Thyroid gland (tissue), 4 donors: ENCODE results near the gene CDH4.

ENCODE experiments used
- POLR2A ChIP-seq, 2 donors: fragments of 450-650 bp; IDR thresholded peaks; one replicate each; pipeline ENCODE4 v1.6.1; 2017; ENCODE audit warnings: antibody characterized with exemption in 2 of 2, mild to moderate bottlenecking in 2 of 2, moderate library complexity in 1 of 2
- TF ChIP-seq, protein P1 (sequence below), 6 experiments: fragments of 200-600 bp in 3 of 6; fragments of 450-650 bp in 3 of 6; sonication (generic) in 3 of 6; IDR thresholded peaks; one replicate each; pipeline ENCODE4 v1.5.1; 2016 to 2019; ENCODE audit warnings: antibody characterized with exemption in 6 of 6, mild to moderate bottlenecking in 2 of 6, inconsistent platforms in 1 of 6, moderate library complexity in 1 of 6

DNA sequence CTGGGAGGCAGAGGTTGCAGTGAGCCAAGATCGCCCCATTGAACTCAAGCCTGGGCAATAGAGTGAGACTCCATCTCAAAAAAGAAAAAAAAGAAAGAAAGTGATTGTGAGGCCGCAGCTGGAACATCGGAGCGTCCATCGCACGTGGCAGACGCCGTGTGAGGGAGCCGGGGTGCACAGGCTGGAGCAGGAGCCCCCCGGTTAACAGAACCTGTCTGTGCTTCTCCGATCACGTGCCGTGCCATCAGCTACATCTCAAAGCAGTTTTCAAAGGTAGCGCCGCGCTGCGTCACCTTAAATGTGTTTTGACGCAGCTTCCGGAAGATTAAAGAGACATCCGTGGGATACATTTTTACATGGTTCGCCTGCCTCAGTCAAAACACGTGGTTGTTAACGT is 674.7 kb downstream of the CDH4 start:
- TF ChIP-seq POLR2A (IDR thresholded peaks at IDR 0.05) = no peak
- TF ChIP-seq, protein P1, sequence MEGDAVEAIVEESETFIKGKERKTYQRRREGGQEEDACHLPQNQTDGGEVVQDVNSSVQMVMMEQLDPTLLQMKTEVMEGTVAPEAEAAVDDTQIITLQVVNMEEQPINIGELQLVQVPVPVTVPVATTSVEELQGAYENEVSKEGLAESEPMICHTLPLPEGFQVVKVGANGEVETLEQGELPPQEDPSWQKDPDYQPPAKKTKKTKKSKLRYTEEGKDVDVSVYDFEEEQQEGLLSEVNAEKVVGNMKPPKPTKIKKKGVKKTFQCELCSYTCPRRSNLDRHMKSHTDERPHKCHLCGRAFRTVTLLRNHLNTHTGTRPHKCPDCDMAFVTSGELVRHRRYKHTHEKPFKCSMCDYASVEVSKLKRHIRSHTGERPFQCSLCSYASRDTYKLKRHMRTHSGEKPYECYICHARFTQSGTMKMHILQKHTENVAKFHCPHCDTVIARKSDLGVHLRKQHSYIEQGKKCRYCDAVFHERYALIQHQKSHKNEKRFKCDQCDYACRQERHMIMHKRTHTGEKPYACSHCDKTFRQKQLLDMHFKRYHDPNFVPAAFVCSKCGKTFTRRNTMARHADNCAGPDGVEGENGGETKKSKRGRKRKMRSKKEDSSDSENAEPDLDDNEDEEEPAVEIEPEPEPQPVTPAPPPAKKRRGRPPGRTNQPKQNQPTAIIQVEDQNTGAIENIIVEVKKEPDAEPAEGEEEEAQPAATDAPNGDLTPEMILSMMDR (IDR thresholded peaks at IDR 0.05) = no peak
